Activated effector memory CD4-positive, alpha-beta T cell treated with Interleukin-2 at 50 U/mL for 16 hours (primary cell): Measurements from ENCODE around the gene ARHGAP24.

Experiments
- DNase-seq: peaks from one replicate; pipeline ENCODE4 v3.0.0-alpha.2; 2020

The ARHGAP24 gene

GRCh38 chr4:85747882-85748491, 273.0 kb downstream of the ARHGAP24 start:
- no peak for DNase-seq

- no peak for DNase-seq
Measured at GRCh38 chr4:85748654-85749053, 273.7 kb downstream of the ARHGAP24 start.

GRCh38 chr4:85751866-85752265, 276.9 kb downstream of the ARHGAP24 start:
- no peak for DNase-seq

GRCh38 chr4:85755285-85755684, 280.3 kb downstream of the ARHGAP24 start:
- DNase-seq: no peak

- DNase-seq: no peak
Measured at GRCh38 chr4:85756938-85757337, 282.0 kb downstream of the ARHGAP24 start.

GRCh38 chr4:85759388-85759787, 284.4 kb downstream of the ARHGAP24 start:
- no peak for DNase-seq

GRCh38 chr4:85760511-85760910, 285.6 kb downstream of the ARHGAP24 start:
- no peak for DNase-seq

GRCh38 chr4:85761803-85762528, 287.0 kb downstream of the ARHGAP24 start:
- no peak for DNase-seq

- no peak for DNase-seq
Measured at GRCh38 chr4:85762529-85762871, 287.6 kb downstream of the ARHGAP24 start.

GRCh38 chr4:85763202-85763601, 288.3 kb downstream of the ARHGAP24 start:
- no peak for DNase-seq

GRCh38 chr4:85767649-85768048, 292.7 kb downstream of the ARHGAP24 start:
- DNase-seq: no peak

GRCh38 chr4:85769009-85769408, 294.1 kb downstream of the ARHGAP24 start:
- DNase-seq: no peak

GRCh38 chr4:85772470-85772869, 297.5 kb downstream of the ARHGAP24 start:
- no peak for DNase-seq

GRCh38 chr4:85773372-85773771, 298.4 kb downstream of the ARHGAP24 start:
- DNase-seq: no peak

- no peak for DNase-seq
Measured at GRCh38 chr4:85774000-85774399, 299.1 kb downstream of the ARHGAP24 start.

- DNase-seq: no peak
Measured at GRCh38 chr4:85774489-85774888, 299.5 kb downstream of the ARHGAP24 start.

GRCh38 chr4:85776096-85776495, 301.1 kb downstream of the ARHGAP24 start:
- no peak for DNase-seq

GRCh38 chr4:85776579-85776978, 301.6 kb downstream of the ARHGAP24 start:
- no peak for DNase-seq

- no peak for DNase-seq
Measured at GRCh38 chr4:85777908-85778631, 303.1 kb downstream of the ARHGAP24 start.

- DNase-seq: no peak
Measured at GRCh38 chr4:85778632-85779131, 303.7 kb downstream of the ARHGAP24 start.

GRCh38 chr4:85779165-85779564, 304.2 kb downstream of the ARHGAP24 start:
- DNase-seq: no peak

GRCh38 chr4:85780664-85781063, 305.7 kb downstream of the ARHGAP24 start:
- no peak for DNase-seq

GRCh38 chr4:85783483-85783882, 308.5 kb downstream of the ARHGAP24 start:
- no peak for DNase-seq

- DNase-seq: no peak
Measured at GRCh38 chr4:85783900-85784299, 308.9 kb downstream of the ARHGAP24 start.
